Adrenal gland (tissue), 5 donors: ENCODE data around the gene NLRP7.

ENCODE experiments used
- POLR2A ChIP-seq, 2 donors: fragments of 450-650 bp; IDR thresholded peaks; one replicate each; pipeline ENCODE4 v1.6.1; 2017; ENCODE audit warnings: antibody characterized with exemption in 2 of 2, mild to moderate bottlenecking in 2 of 2, moderate library complexity in 1 of 2
- TF ChIP-seq, protein P1 (sequence below), 6 experiments: fragments of 450-650 bp in 4 of 6; fragments of 200-600 bp in 2 of 6; sonication (generic) in 1 of 6; IDR thresholded peaks; 1 replicate in 5 of 6; 2 replicates in 1 of 6; pipeline versions ENCODE4 v1.5.1 to v1.8.0; 2016 to 2021; ENCODE audit warnings: antibody characterized with exemption in 6 of 6, mild to moderate bottlenecking in 2 of 6, moderate library complexity in 1 of 6
- donor health status: DM: no; HTN: no; CAD: no.

- no peak for TF ChIP-seq POLR2A (IDR thresholded peaks at IDR 0.05)
- TF ChIP-seq, protein P1, sequence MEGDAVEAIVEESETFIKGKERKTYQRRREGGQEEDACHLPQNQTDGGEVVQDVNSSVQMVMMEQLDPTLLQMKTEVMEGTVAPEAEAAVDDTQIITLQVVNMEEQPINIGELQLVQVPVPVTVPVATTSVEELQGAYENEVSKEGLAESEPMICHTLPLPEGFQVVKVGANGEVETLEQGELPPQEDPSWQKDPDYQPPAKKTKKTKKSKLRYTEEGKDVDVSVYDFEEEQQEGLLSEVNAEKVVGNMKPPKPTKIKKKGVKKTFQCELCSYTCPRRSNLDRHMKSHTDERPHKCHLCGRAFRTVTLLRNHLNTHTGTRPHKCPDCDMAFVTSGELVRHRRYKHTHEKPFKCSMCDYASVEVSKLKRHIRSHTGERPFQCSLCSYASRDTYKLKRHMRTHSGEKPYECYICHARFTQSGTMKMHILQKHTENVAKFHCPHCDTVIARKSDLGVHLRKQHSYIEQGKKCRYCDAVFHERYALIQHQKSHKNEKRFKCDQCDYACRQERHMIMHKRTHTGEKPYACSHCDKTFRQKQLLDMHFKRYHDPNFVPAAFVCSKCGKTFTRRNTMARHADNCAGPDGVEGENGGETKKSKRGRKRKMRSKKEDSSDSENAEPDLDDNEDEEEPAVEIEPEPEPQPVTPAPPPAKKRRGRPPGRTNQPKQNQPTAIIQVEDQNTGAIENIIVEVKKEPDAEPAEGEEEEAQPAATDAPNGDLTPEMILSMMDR (IDR thresholded peaks at IDR 0.05), result no peak
These were observed 40.5 kb downstream of the NLRP7 start for GRCh38 chr19:54906819-54907218.
